NCI-H2029 (cell line): ENCODE data around the gene TRMT11.
"Not testable (repeated sequence)": the region's sequence is repeated elsewhere in the genome, so short reads cannot be mapped to it uniquely, and the experiment has no call there.

Experiments
- DNase-seq: peaks from one replicate; lab custom pipeline; 2025; lab: John Stamatoyannopoulos, UW

The TRMT11 gene

DNA sequence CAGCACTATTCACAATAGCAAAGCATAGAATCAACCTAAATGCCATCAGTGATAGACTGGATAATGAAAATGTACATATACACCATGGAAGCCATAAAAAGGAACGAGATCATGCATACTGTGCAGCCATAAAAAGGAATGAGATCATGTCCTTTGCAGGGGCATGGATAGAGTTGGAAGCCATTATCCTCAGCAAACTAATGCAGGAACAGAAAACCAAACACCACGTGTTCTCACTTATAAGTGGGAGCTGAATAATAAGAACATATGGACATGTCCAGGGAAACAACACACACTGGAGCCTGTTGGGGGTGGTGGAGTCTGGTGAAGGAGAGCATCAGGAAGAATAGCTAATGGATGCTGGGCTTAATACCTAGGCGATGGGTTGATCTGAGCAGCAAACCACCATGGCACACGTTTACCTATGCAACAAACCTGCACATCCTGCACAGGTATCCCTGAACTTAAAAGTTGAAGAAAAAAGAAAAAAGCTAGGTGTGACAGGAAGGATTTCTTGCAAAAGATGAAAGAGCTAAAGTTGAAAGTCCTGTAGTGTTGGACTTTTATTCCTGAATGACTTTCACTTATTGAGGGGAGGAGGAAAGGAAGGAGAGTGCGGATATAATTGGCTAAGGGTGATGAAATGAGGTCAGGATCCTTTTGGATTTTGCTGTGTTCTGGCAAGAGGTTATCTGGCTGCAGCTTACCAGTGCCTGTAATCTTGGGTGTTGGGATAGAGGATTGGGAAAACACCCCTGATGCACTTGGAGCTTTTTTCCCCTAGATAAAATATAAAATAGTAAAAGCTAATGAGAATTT is 8.5 kb downstream of the TRMT11 start:
- DNase-seq = no peak

- DNase-seq = peak; percentile 85
These were observed 9.7 kb downstream of the TRMT11 start for GRCh38 chr6:125995972-125996580.

DNA sequence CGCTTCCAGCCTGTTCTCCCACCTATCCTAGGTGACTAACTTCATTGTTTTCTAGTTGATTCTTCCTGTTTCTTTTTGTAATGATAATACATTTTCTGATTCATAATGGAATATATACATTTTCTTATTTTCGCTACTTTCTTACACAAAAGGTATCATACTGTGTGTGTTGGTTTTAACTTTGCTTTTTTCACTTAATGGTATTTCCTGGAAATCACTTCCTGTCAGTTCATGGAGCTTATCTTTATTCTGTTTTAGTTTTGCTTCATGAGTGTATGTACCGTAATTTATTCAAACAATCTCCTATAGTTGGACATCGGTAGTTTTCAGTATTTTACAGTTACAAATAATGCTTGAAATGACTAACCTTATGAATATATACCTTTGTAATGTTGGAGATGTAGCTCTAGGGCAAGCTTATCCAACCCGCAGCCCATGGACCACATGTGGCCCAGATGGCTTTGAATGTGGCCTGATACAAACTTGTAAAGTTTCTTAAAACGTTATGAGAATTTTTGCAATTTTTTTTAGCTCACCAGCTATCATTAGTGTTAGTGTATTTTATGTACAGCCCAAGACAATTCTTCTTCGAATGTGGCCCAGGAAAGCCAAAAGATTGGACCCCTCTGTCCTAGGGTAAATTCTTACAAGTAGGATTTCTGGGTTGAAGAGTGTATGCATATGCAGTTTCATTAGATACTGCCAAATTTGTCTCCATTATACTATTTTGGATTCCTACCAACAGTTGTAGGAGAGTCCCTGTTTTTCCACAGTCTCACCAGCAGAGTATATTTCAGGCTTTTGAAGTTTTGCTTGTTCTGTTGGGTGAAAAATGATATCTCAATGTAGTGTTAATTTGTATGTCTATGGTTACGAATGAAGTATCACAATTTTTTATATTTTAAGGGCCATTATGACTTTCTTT is 16.7 kb downstream of the TRMT11 start:
- no peak for DNase-seq

DNA sequence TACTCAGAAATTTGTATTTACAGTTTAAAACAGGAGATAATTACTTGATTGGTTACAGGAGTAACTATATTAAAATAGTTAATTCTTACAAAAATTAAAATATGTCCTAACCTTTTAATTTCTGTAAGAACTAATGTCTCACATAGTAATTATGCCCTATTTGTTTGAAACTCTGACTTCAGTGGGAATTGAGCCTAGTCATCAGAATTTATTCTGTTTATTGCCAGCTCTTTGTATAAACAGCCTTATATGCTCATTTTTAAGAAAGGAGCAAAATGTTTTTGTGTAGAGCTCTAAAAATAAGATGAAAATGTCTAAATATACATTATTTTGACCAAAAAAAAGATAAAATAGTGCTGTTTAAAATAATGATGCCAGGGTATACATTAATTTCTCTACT is 21.5 kb downstream of the TRMT11 start:
- no peak for DNase-seq

DNA sequence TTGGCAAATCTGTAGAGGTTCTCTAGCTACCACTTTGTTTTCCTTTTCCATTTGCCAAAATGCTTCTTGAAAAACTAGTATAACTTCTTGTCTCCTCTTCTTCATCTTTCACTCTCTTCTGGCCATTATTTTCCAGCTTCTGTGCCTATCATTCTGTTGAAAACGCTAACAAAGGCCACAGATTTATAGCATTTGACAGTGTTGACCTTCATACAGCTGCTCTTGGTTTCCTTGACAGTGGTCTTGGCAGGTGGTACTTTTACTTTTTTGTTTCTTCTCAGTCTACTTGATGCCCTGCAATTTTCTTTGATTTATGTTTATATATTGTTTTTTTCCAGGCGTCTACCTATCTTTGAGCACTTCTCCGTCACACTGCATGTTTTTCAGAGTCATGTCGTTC is 23.7 kb downstream of the TRMT11 start:
- DNase-seq = no peak

DNA sequence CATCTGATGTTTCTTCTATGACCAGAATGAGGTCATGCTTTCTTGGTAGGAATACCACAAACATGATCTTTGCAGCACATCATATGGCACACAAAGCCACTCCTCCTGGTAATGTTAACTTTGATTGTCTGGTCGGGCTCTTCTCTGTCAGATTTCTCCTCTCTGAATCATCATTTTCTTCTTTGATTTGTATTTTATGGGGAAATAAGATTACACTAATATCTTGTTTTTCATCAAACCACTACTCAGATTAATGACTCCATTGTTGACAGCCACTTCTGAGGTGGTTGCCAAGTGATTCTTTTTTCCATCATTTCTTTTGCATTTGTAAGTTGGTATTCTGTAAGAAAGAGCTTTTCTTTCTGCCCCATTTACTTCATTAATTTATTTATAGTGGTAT is 29.5 kb downstream of the TRMT11 start:
- DNase-seq = no peak

- no peak for DNase-seq
These were observed 30.3 kb downstream of the TRMT11 start for GRCh38 chr6:126016591-126016990.

GRCh38 chr6:126017668-126018067 is 31.3 kb downstream of the TRMT11 start:
- DNase-seq = no peak

- DNase-seq = no peak
These were observed 34.1 kb downstream of the TRMT11 start for GRCh38 chr6:126020305-126021050.

DNA sequence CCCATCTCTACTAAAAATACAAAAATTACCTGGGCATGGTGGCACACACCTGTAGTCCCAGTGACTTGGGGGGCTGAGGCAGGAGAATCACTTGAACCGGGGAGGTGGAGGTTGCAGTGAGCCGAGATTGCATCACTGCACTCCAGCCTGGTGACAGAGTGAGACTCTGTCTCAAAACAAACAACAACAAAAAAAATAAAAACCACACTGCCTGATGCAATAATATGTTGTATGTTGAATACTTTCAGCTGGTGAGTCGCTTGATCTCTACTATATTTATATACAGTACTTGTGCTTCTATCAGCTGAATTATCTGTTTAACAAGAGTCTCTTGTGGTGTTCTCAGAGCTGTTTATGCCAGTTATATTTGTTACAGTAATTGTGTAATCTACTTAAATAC is 37.1 kb downstream of the TRMT11 start:
- DNase-seq = not testable (repeated sequence)

- DNase-seq = no peak
These were observed 39.7 kb downstream of the TRMT11 start for GRCh38 chr6:126026001-126026400.

DNA sequence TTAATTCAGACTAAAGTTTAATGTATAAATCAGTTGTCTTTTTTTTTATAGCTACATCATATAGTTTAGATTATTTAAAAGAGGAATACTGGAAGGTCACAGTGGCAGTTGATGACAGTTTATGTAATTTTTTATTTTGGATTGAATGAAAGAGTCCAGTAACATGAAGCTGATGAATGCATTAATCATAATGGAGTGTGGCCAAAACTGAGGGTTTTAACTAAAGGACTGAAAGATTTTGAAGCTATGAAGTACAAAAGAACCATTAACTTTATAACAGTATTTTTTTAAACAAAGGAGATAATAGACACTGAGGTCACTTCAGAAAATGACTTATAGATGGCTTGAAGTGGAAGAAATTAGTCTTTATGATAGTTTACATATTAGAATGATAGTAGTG is 41.3 kb downstream of the TRMT11 start:
- no peak for DNase-seq

DNA sequence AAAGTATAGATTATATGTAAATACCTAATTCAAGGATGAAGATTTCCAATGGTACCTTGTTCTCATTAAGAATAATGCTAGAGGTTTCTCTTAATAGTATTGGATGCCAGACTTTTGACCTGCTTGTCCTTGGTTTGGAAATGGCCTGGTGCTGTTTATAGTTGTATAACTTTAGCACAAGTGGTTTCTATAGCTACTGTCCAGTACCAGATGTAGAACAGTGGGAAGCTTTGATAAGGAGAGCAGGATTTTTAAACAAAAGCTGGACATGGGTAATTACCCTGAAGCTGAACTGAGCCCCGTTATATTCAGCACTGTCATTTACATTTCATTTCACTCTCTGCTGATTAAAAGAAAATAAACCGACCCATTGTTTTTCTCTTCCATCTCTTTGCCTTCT is 43.7 kb downstream of the TRMT11 start:
- no peak for DNase-seq

GRCh38 chr6:126033696-126034095 is 47.4 kb downstream of the TRMT11 start:
- peak; percentile 65 for DNase-seq

GRCh38 chr6:126034656-126035055 is 48.3 kb downstream of the TRMT11 start:
- no peak for DNase-seq

GRCh38 chr6:126035764-126036163 is 49.4 kb downstream of the TRMT11 start:
- DNase-seq = no peak

DNA sequence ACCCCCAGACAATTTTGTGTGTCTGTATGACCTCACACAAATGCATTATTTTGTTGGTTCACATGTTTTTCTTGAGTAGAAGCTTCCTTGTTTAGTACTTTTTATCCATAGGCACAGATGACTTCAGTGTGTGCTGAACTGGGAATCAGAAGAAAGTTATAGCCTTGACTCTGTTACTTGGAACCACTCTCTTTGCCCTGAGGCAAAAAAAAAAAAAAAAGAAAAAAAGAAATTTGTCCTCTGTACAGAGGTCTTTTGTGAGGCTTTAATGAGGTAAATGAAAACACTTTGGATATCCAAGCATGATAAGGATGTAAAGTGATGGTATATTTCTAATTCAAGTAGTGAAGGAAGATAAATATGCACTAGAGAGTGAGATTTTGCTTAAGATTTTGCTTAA is 51.9 kb downstream of the TRMT11 start:
- no peak for DNase-seq

GRCh38 chr6:126039284-126039683 is 52.9 kb downstream of the TRMT11 start:
- DNase-seq = no peak

GRCh38 chr6:126040394-126040793 is 54.1 kb downstream of the TRMT11 start:
- DNase-seq = no peak

DNA sequence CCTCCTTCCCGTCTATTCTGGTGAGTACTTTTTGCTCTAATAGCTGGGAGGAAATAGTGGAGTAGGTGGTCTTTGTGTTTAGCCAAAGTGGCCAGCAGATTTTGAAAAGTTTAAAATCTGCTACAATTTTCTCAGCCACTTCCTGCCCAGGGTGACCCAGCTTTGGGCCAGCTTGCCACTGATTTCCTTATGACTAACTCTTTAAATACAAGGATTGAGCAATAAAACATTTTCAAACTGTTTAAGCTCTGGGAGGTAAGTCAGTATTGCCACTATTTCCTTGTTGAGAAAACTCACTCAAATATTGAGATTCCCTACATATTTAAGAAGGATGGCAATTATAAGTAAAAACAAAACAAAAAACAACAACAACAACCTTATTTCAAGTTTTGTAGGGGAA is 54.5 kb downstream of the TRMT11 start:
- no peak for DNase-seq

- no peak for DNase-seq
These were observed 55.2 kb downstream of the TRMT11 start for GRCh38 chr6:126041516-126041915.

DNA sequence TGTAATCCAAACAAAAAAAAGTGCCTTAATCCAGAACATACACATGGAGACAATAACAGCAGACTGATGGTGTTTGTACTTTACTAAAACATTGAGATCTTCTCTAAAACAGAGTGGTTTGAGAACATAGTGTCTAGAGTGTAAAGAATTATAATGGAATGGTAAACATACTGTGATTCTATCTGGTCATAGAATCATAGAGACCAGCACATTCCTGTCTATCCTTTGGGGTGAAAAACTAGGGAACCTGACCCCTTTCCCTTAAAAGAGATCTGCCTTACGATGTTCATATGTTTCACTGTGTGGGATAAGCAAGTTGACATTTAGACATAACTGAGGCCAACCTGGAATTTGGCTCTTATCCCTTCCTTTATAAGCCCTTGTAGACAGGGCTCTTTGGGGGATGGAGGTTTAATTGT is 55.7 kb downstream of the TRMT11 start:
- no peak for DNase-seq
